Coronary artery (tissue), 2 donors: ENCODE results near the gene UBL3.

Source experiments
- DNase-seq: peaks from one replicate; pipeline ENCODE4 v3.0.0-alpha.2; 2017; ENCODE audit warnings: low spot score
- H3K27ac ChIP-seq, 2 donors: fragments of 200-600 bp; sonication (generic); one replicate each; pipeline ENCODE4 v1.5.1; 2016 to 2019
- H3K4me3 ChIP-seq: fragments of 200-600 bp; sonication (generic); 2 replicates; pipeline ENCODE4 v1.5.1; 2016; ENCODE audit warnings: mild to moderate bottlenecking, moderate library complexity
- TF ChIP-seq, protein P1 (sequence below): fragments of 200-600 bp; sonication (generic); IDR thresholded peaks from one replicate; pipeline ENCODE4 v1.5.1; 2019; ENCODE audit warnings: antibody characterized with exemption

Gene UBL3

DNA sequence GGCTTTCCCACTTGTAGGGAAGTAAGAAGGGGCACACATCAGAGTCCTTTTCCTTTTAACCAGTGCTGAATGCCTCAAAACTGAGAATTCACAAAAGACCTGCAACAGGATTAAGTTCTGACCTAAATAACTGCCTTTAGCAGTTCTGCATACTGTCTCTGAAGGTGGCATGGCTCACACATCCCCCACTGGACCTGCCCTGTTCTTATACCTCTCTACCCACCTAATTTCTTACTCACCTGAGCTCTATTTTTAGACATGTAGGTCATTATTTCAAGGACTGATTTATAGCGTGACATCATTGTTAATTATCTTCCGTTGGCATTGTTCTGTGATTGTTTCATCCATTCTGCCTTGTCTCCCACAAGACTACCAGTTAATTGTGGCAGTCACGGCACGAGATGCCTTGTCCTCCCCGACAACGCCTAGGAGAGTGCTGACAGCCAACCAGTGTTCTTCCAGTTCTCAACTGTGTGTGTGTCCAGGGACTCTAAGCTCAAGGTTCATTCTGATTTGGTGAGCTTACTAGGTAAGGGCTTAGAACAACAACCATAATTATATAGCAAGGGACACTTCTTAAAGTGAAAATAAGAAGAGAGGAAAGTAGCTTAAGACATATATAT is 27.1 kb upstream of the UBL3 start:
- H3K4me3 ChIP-seq, result no peak overlapping the region
- TF ChIP-seq, protein P1, sequence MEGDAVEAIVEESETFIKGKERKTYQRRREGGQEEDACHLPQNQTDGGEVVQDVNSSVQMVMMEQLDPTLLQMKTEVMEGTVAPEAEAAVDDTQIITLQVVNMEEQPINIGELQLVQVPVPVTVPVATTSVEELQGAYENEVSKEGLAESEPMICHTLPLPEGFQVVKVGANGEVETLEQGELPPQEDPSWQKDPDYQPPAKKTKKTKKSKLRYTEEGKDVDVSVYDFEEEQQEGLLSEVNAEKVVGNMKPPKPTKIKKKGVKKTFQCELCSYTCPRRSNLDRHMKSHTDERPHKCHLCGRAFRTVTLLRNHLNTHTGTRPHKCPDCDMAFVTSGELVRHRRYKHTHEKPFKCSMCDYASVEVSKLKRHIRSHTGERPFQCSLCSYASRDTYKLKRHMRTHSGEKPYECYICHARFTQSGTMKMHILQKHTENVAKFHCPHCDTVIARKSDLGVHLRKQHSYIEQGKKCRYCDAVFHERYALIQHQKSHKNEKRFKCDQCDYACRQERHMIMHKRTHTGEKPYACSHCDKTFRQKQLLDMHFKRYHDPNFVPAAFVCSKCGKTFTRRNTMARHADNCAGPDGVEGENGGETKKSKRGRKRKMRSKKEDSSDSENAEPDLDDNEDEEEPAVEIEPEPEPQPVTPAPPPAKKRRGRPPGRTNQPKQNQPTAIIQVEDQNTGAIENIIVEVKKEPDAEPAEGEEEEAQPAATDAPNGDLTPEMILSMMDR, result no peak
- DNase-seq, result no peak
- no peak overlapping the region for H3K27ac ChIP-seq

DNA sequence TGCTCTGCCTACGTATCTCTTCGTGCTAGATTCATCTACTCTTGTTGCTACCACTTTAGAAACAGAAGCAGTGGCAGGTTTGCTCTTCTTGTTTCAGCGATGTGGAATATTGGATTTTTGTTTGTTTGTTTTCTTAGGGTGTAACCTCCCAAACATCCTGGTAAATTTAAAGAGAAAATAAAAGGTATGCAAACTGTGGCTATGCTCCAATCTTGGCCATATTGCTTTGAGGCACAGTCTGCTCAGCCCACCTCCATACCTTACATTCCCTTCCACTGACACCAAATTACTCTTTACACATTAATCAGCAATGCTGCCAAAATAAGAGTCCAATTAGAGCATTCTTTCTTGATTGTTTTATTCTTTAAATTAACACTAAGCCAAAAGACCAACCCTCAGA is 25.2 kb upstream of the UBL3 start:
- DNase-seq, result no peak
- TF ChIP-seq, protein P1, result no peak
- Histone ChIP-seq H3K27ac (no peak overlapping the region), H3K4me3 (no peak overlapping the region)

DNA sequence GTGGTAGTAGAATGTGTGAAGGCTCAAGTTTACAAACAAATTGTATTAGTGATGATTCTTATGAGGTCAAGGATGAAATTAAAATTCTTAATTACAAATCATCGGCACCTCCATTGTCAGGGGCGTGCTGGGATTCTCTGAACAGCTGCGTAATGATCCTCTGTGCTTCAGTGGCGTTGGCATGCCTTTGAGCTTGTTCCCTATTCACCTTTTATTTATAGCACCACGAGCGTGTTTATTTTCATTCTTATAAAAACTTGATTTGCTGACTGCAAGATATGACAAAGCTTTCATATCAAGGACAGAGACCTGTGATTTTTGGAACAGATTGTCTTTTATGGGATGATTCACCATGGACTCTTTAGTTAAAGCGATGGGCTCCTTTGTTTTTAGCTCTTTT is 18.2 kb upstream of the UBL3 start:
- TF ChIP-seq, protein P1, result no peak

DNA sequence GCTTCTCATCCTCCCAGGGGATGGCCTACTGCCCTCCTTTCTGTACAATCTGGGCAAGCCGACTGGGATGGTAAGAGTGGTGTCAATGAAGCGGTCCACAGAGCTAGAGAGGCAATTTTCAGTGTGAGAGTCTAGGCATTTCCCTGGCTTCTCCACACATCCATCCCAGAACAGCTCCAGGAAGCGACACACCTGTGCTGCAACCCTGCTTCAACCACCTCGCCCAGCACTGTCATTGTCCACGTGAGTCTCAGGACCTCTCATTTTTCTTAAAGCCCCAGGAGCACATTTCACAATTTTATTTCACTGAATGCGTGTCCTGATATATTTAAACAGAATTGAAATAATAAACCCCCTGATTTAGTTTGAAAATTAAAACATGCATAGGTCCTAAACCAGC is 15.5 kb upstream of the UBL3 start:
- H3K4me3 ChIP-seq, result no peak overlapping the region

More for the DNA sequence above, 18.2 kb upstream of the UBL3 start:
- no peak overlapping the region for H3K4me3 ChIP-seq
- H3K27ac ChIP-seq, result no peak overlapping the region
- no peak for DNase-seq

DNA sequence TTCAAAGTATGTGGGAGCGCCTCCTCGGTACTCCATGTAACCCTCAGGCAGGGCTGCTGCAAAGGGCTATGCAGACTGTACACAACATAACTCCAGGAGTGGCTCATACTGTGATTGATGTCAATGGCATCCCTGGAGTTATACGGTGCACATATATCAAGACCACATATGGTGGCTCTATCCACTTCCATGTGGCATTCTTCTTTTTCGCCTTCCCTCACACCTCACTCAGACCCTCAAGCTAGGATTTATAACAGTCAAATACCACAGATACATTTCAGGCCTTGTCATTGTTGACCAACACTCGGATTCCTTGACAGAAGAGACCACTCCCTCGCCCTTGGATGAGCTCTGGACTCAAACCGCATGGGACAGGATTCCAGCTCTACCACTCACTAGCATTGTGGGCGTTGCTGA is 11.3 kb upstream of the UBL3 start:
- TF ChIP-seq, protein P1, result no peak
- no peak overlapping the region for H3K4me3 ChIP-seq
- H3K27ac ChIP-seq, result no peak overlapping the region
- DNase-seq, result no peak

More for the DNA sequence above, 15.5 kb upstream of the UBL3 start:
- no peak overlapping the region for H3K27ac ChIP-seq
- no peak for DNase-seq
- TF ChIP-seq, protein P1, result no peak

DNA sequence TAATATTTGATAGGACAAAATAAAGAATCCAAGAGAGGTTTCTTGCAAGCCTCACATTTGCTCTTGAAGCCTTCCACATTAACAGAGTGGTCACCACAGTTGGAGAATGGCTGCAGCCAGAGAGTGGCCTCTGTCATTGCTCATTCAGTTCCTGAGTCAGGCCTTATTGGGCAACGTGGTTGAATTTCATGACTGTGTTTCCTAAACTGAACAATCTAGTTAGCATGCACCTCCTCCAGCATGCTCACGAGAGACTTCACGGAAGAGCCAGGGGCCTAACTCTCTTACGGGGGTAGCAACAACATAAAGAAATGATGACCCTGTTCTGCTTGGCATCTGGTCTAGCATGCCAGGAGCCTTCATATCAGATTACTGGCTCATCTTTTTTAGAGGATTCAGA is 9.6 kb upstream of the UBL3 start:
- H3K27ac ChIP-seq, result no peak overlapping the region
- no peak overlapping the region for H3K4me3 ChIP-seq
- DNase-seq, result no peak
- TF ChIP-seq, protein P1, result no peak

DNA sequence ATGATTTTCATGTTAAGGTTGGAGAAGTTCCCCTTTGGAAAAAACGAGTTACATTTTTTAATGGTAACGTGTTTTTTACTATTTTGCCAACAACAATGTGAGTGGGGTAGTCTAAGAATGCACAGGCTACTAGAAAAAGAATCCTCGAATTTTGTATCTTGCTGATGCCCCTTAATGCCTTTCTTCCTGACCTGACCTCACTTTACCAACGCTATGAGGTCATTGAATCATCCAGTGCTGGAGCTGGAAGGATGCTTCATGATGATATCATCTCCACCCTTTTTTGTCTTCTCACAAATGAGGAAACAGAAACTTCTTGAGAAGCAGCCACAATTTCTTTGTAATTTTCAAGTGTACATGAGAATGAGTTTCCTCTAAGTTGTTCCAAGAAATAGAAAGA is 8.2 kb upstream of the UBL3 start:
- TF ChIP-seq, protein P1, result no peak
- no peak for DNase-seq
- no peak overlapping the region for H3K4me3 ChIP-seq
- H3K27ac ChIP-seq, result no peak overlapping the region
